SU-DHL-6 (cell line): ENCODE results near the gene MADD.

Experiments used
- H2AFZ ChIP-seq: fragments of 200-600 bp; sonication (generic); 2 replicates; pipeline ENCODE4 v1.6.1; 2014; ENCODE audit warnings: low read depth, mild to moderate bottlenecking, moderate library complexity, mixed read lengths, antibody characterized with exemption, low read length; ENCODE audit not compliant: severe bottlenecking
- H3F3A ChIP-seq: fragments of 200-600 bp; shearing (Covaris generic); 2 replicates; pipeline ENCODE4 v1.6.0; 2016; ENCODE audit warnings: antibody characterized with exemption, mild to moderate bottlenecking; ENCODE audit not compliant: insufficient read depth
- H3K27ac ChIP-seq: fragments of 200-600 bp; sonication (generic); 2 replicates; pipeline ENCODE4 v1.5.1; 2016; ENCODE audit warnings: low read depth, mild to moderate bottlenecking, low read length, moderate library complexity, mixed read lengths
- H3K27me3 ChIP-seq: fragments of 200-600 bp; sonication (generic), shearing (Covaris generic); 2 replicates; pipeline ENCODE4 v1.6.0; 2014; ENCODE audit warnings: mild to moderate bottlenecking, low read length
- H3K36me3 ChIP-seq: fragments of 200-600 bp; sonication (generic); 2 replicates; pipeline ENCODE4 v1.6.1; 2014; ENCODE audit warnings: mild to moderate bottlenecking, low read length, mixed read lengths
- H3K4me2 ChIP-seq: fragments of 300-600, 200-600 bp; shearing (Covaris generic), sonication (generic); 2 replicates; pipeline ENCODE4 v1.6.0; 2014; ENCODE audit warnings: low read length, low read depth, mild to moderate bottlenecking; ENCODE audit not compliant: poor library complexity, severe bottlenecking
- H3K4me3 ChIP-seq: fragments of 200-600 bp; sonication (generic); 2 replicates; pipeline ENCODE4 v1.5.1; 2014; ENCODE audit warnings: antibody characterized with exemption, low read length, mild to moderate bottlenecking, mixed read lengths; ENCODE audit not compliant: insufficient read depth, poor library complexity, severe bottlenecking
- H3K79me2 ChIP-seq: fragments of 200-600 bp; sonication (generic); 2 replicates; pipeline ENCODE4 v1.6.1; 2014; ENCODE audit warnings: mild to moderate bottlenecking, low read length, moderate library complexity; ENCODE audit not compliant: insufficient read depth
- H3K9ac ChIP-seq: fragments of 200-600 bp; sonication (generic); 2 replicates; pipeline ENCODE4 v1.7.0; 2014; ENCODE audit warnings: mild to moderate bottlenecking, low read length
- H3K9me2 ChIP-seq: fragments of 200-600 bp; sonication (generic); replicated peaks from 2 replicates; pipeline ENCODE4 v1.6.1; 2014; ENCODE audit warnings: low read length; ENCODE audit not compliant: insufficient read depth
- H3K9me3 ChIP-seq: fragments of 200-600 bp; sonication (generic); 2 replicates; pipeline ENCODE4 v1.6.1; 2014; ENCODE audit warnings: low read length, mixed read lengths; ENCODE audit not compliant: insufficient read depth
- H4K20me1 ChIP-seq: fragments of 200-600 bp; sonication (generic); 2 replicates; pipeline ENCODE4 v1.6.1; 2014; ENCODE audit warnings: low read depth, mild to moderate bottlenecking, antibody characterized with exemption, low read length, moderate library complexity, mixed read lengths
- EZH2phosphoT487 ChIP-seq: fragments of 200-600 bp; sonication (generic), shearing (Covaris generic); conservative IDR thresholded peaks from 2 replicates; pipeline ENCODE4 v1.6.1; 2018; ENCODE audit warnings: mild to moderate bottlenecking, antibody characterized with exemption, low read length, moderate library complexity, mixed read lengths
- TF ChIP-seq, protein P1 (sequence below): fragments of 200-600 bp; sonication (generic); IDR thresholded peaks from one replicate; pipeline ENCODE4 v1.5.1; 2017; ENCODE audit warnings: antibody characterized with exemption, mild to moderate bottlenecking, low read length, moderate library complexity; ENCODE audit not compliant: insufficient read depth, poor library complexity, severe bottlenecking

The MADD gene

DNA sequence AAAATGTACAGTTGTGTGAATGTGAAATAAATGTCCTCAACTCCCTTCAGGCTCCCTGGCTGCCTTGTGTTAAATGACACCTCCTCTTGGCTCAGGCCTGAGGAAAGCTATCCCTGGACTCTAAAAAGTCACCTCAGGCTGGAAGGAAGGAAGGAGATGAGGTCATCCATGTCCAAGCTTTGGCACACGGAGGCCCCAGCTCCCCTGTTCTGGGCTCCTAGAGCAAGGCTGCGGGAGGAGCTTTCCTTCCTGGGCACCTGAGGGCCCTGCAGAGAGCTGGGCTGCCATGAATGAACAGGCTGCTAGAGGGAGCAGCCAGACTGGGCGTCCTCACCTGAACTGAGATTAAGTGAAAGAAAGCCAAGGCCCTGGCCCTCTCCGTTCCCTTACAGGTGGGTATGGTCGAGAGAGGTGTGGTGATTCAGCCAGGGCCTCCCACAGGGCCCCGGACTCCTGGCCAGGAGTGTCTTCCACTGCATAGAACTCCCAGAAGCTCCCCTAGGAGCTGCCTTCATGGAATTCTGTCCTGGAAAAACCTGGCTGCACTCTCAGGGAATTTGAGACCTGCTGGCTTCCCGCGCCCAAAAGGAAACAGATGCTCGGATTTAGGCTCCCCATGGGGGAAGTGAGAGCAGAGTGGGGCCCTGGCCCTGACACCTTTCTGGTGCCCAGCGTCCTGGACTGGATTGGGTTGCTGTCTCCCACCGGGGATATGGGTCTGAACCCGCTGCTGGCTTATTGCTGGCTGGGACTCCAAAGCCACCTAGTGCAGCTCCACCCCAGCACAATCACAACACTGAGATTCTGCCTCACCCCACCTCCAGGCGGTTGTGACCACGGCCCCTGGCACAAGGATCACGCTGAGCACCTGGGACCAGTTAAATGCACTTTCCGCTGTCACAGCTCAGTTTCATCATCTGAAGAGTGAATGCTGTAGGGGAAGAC, 60.3 kb downstream of the MADD start:
- Histone ChIP-seq H3K36me3 (no peaks in the 10 kb centered on the region), H2AFZ (no peak overlapping the region), H3K9me2 (no peaks in the 10 kb centered on the region), H3K27me3 (no peaks in the 10 kb centered on the region), H3K9ac (no peak overlapping the region), H3K4me2 (no peak overlapping the region), H3F3A (no peaks in the 10 kb centered on the region), H3K4me3 (no peak overlapping the region), H4K20me1 (no peaks in the 10 kb centered on the region), H3K79me2 (no peaks in the 10 kb centered on the region), H3K27ac (no peak overlapping the region), H3K9me3 (no peaks in the 10 kb centered on the region)
- TF ChIP-seq, protein P1, sequence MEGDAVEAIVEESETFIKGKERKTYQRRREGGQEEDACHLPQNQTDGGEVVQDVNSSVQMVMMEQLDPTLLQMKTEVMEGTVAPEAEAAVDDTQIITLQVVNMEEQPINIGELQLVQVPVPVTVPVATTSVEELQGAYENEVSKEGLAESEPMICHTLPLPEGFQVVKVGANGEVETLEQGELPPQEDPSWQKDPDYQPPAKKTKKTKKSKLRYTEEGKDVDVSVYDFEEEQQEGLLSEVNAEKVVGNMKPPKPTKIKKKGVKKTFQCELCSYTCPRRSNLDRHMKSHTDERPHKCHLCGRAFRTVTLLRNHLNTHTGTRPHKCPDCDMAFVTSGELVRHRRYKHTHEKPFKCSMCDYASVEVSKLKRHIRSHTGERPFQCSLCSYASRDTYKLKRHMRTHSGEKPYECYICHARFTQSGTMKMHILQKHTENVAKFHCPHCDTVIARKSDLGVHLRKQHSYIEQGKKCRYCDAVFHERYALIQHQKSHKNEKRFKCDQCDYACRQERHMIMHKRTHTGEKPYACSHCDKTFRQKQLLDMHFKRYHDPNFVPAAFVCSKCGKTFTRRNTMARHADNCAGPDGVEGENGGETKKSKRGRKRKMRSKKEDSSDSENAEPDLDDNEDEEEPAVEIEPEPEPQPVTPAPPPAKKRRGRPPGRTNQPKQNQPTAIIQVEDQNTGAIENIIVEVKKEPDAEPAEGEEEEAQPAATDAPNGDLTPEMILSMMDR: no peak
- no peak for TF ChIP-seq EZH2phosphoT487

DNA sequence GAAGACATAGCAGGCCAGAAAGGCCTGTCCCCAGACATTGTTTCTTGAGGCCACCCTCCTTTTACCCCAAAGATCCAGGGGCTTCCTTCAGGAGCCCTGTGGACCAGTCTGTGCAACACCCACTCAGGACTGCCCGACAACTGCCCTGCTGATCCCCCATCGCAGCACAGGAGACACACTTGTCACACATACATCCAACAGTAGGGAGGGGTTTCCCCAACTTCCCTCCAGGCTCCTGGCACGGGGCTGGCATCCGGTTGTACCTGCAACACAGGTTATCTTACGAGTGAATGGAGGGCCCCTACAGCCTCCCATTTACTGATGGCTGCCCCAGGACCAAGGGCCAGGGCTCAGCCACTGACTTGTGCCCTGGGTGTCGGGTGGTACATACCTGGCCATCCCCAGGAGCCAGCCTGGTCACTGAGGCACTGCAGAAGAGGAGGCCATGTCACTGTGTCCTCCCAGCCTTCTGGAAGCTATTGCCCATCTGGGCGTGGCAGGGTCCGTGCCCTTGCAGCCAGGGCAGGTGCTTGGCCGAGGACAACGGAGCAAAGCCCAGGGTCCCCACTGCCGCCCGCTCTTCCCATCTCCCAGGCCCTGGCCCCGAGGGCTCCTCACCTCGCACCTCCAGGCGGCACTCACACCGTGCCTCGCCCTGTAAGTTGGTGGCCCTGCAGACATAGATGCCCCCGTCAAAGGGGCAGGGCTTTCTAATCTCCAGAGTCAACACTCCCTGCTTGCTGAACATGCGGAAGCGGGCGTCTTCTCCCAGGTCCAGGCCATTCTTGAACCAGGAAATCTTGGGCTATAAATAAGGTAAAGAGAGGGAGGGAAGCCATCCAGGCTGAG, 61.7 kb downstream of the MADD start:
- H3K4me3 ChIP-seq: no peak overlapping the region
- H3K9ac ChIP-seq: no peak overlapping the region
- TF ChIP-seq, protein P1: no peak
- no peak for TF ChIP-seq EZH2phosphoT487
- H3K36me3 ChIP-seq: no peaks in the 10 kb centered on the region
- H2AFZ ChIP-seq: no peak overlapping the region
- no peaks in the 10 kb centered on the region for H3K9me2 ChIP-seq
- H3K79me2 ChIP-seq: no peaks in the 10 kb centered on the region
- H3K27ac ChIP-seq: no peak overlapping the region
- no peaks in the 10 kb centered on the region for H3K27me3 ChIP-seq
- H3F3A ChIP-seq: no peaks in the 10 kb centered on the region
- H4K20me1 ChIP-seq: no peaks in the 10 kb centered on the region
- no peak overlapping the region for H3K4me2 ChIP-seq
- H3K9me3 ChIP-seq: no peaks in the 10 kb centered on the region

DNA sequence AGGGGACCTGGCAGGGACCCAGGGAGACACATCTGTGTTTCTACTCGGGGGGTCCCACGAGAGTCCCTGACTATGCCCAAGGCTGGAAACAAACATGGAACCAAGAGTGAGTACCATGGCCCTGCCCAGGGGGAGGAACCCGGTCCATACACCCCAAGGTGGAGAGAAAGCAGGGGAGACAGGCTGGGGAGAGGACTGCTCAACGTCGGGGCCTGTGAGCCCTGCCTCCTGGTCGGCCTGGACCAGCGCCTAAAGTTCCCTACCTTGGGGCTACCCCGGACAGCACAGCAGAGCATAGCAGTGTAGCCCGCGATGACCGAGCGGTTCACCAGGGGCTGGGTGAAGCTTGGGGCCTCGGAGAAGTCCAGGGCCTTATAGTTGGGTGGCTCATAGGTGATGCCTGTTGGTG, 62.4 kb downstream of the MADD start:
- no peak for TF ChIP-seq EZH2phosphoT487
- TF ChIP-seq, protein P1: no peak
- H3F3A ChIP-seq: no peaks in the 10 kb centered on the region
- H3K79me2 ChIP-seq: no peaks in the 10 kb centered on the region
- H3K9me3 ChIP-seq: no peaks in the 10 kb centered on the region
- H2AFZ ChIP-seq: no peak overlapping the region
- H3K4me2 ChIP-seq: no peak overlapping the region
- no peak overlapping the region for H3K27ac ChIP-seq
- H3K4me3 ChIP-seq: no peak overlapping the region
- no peaks in the 10 kb centered on the region for H4K20me1 ChIP-seq
- H3K36me3 ChIP-seq: no peaks in the 10 kb centered on the region
- no peaks in the 10 kb centered on the region for H3K9me2 ChIP-seq
- no peaks in the 10 kb centered on the region for H3K27me3 ChIP-seq
- no peak overlapping the region for H3K9ac ChIP-seq
